NCI-H460 (cell line): ENCODE data around the gene TLE7. TPM values are rescaled to one million over a fixed set of nuclear protein-coding genes. Genes with fewer than 3 reads are reported as not detected.

Experiments
- DNase-seq: peaks from one replicate; pipeline ENCODE4 v3.0.0-alpha.2; 2016; ENCODE audit warnings: low read depth; ENCODE audit errors: extremely low read depth
- polyA plus RNA-seq: library from polyadenylated mRNA; depleted of rRNA; stranded (reverse); fragments of >200 nt; gene quantifications from 2 replicates; pipeline ENCODE4 v1.2.3, GENCODE V29; 2014; cell fraction: nucleus; rRNA removed
- total RNA-seq: library from RNA; depleted of rRNA; stranded (reverse); fragments of >200 nt; shearing (Covaris generic); gene quantifications from 2 replicates; pipeline ENCODE4 v1.2.3, GENCODE V29; 2014; rRNA removed

TLE7 gene
- not detected in 2 replicates for total RNA-seq
- polyA plus RNA-seq = not detected in 2 replicates

DNA sequence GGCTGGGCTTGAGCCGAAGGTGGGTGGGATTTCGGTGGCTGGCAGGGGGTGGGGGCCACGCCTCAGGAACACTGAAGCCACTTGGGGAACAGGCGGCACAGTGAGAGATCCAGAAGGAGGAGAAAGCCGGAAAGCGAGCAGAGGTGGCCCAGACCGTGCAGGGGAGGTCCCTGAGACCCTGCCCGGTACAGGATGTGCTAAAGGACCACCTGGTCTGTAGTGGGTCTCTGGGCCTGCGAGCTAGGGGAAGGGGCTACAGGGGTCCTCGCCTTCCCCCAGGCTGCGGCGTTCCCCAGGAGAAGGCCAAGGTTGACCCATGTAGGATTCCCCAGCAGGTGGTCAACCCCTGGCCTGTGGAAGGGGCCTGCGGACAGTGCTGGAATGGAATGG, at the start of gene TLE7:
Gene TLE7 (minus strand): TSS at position 4 of the 390 bp plus-strand sequence. CDS start 8,730 bp downstream, outside the sequence.
- no peak for DNase-seq

DNA sequence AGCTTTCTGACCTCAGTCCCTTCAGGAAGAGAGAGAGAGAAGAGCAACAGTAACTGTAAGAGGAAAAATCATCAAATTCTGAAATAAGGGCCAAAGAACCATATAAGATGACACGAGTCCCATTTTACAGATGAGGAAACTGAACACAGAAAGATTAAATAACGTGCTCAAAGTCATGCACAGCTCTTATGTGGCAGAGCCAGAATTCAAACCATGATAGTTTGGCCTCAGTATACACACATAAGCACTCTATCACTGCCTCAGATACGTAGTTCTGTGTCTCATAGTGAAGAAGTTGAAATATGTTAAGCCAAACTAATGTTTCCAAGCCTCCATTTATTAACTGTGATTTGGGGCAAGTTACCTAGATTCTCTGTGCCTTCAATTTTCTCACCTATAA, 49.2 kb upstream of the TLE7 start:
- no peak for DNase-seq

DNA sequence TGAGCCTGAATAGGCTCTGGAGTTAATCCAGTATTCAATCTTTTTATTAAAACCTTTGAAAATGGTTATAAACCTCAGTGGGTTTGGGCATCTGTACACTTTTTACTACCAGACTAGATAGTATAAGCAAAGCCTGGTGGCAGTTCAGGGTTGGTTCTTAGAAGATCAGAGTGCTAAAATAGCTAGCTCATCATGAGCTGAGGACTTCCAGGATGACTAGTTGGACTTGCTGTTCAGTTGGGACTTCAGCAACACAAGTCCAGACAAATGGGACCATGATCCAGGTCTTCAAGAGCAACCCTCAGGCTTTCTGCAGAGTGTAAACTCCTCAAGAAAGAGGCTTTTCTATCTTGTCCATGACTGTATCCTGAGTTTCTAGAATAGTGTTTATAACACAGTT, 48.5 kb upstream of the TLE7 start:
- DNase-seq = no peak

DNA sequence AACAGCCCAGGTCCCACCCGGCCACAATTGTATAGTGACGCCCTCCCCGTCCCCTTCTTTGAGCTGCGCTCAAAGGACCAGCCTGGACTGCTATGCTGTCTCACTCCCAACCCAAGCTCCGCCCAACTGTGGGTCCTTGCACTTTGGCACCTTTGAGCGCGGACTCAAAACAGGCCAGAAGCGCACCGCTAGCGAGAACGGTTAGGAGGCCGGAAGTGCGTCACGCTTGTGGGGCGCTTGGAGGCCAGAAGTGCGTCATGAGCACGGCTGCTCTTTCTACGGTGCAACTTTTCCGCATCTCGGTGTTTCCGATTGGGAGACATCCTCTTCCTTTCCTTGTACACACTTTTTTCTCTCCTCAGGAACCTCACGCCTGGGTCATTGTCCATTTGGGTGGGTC, 47.3 kb upstream of the TLE7 start, which contains the start of gene ZNF19:
Gene ZNF19 (minus strand): TSS at position 203 of the 400 bp plus-strand sequence. CDS start 7,210 bp downstream, outside the sequence.
- no peak for DNase-seq

DNA sequence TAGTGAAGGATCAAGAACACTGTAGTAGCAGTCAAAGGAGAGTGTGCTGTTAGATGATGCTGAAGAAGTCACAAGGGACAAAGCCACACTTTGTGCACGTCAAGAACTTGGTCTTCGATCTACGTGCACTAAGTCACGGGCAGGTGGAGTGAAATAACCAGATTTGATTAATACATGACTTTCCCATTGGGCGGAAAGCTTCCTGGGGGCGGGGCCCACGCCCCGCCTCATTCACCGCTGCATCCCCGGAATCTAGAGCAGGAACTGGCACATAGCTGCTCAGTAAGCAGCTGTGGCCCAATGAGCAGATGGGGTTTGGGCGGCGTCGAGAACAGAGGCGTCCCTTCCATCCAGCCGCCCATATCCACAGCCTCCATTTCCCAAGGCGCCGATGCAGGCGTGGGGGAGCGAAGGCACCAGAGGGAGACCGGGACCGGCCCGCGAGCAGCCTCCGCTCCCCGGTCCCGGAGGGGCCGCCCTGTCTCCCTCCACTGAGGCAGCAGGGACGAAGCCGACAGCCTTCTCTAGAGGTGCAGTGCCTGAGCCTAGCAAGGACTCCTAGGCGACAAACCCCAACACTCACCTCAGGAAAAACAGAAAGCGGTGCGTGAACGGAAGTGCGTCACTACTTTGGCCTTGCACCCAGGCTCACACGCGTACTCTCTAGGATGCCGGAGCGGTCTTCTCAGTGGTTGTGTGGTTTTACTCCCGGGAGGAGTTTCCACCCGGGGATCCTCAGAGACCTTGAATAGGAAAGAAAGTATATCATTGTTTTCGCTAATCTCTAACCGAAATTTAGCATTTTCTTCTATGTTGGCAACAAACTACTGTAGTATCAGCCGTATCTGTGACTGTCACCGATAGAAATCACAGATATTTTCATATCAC, 42.4 kb upstream of the TLE7 start:
- DNase-seq = peak; percentile 84

DNA sequence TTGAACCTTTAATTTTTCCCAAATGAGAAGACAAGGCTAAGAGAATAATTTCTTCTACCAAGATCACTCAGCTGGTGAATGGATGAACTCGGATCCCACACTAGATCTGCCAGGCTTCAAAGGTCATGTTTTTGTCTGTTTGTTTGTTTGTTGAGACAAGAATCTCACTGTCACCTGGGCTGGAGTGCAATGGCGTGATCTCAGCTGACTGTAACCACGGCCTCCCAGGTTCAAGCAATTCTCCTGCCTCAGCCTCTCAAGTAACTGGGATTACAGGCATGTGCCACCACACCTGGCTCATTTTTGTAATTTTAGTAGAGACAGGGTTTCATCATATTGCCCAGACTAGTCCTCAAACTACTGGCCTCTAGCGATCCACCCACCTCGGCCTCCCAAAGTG, 40.7 kb upstream of the TLE7 start:
- no peak for DNase-seq

DNA sequence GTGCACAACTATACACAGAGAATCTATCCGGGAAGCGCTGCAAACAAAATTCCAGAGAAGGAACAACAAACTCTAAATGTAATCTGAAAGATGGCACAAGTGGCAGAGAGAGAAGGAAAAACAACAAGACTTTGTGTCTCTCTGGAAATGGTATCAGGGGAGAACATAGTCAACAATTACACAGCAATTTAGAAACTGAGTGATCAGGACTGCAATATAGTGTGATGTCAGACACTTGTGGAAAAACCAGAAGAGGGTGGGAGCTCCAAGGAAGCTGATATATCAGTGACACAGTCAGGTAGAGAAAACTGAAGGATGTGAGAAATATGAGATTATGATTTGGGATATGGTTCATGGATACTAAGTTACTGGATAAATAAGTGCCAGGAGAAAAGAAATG, 39.1 kb upstream of the TLE7 start:
- no peak for DNase-seq

DNA sequence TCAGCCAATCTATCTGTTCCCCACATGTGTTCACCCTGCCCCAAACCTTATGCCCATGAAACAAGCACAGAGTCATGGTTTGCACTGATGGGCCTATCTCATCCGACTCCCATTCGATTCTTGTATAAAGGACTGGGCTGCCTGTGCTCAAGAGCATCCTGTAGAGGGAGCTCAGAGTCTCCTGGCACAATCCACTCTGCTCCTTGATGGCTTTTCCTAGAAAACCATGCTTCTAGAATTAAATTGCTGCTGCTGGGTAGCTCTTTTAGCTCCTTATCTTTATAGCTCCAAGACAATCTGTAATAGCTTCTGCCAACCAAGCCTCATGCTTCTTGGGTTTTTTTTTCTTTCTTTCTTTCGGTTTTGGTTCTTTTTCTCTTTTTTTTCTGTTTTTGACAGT, 37.6 kb upstream of the TLE7 start:
- peak; percentile 30 for DNase-seq

DNA sequence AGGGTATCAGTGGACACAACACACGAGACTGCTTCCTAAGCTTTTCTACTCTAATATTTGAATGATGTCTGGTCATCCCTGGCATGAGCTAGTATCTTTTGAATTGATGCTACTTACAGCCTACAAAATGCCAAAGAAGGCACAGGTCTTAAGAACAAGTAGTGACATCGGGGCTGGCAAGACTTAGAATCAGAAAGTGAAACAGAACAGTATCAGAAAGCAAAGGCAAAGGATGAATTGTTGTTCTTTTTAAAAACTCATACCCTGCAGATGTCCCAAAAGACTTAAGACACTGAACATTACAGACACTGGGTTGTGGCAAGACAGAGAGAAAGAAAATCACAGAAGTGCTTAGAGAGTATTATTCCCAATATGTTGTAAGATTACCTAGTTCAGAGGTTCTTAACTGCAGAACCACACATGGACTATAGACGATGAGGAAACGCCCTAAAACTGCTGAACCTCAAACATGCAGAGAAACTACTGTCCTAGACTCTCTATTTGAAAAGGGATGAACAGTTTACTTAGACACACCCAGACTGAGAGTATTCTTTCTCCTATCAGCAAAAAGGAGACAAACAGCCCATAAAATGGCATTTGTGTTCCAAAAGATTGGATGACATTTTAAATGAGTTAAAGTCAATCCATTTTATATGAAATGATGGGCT, 34.7 kb upstream of the TLE7 start:
- no peak for DNase-seq

DNA sequence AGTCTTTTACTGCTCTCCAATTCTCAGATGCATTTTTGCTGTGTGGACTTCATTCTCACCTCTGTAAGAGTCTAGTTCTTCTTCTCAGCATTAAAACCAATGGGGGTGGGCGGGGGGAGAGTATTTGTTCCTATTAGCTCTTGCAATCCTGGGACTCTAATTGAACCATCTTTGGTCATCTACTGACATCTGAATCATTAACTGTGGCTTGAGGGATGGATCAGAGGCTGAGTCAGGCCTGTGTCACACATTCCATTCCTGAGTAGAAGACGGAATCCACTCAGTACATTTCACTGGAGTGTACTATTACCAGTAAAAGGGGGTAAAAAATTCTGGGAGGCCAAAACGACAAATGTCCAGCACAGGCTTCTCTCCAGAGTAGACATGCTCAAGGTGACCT, 33.0 kb upstream of the TLE7 start:
- no peak for DNase-seq

DNA sequence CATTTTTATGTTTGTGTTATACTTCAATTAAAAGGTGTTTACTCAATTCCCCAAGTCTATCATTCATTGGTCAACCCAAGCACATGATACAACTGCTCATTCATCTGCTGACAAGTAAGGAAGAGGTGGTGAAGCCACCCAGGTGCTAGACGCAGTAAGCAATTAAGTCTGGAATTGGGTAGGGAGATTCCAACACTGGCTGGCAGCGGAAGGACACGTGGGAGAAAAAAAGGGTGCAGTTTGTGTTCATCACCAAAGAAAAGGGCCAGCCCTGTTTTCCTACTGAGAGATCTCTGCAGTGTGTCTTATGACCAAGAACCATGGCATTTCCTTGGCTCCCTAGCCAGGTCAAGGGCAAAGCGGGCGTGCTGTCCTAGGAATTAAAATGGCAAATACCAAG, 32.0 kb upstream of the TLE7 start:
- no peak for DNase-seq

DNA sequence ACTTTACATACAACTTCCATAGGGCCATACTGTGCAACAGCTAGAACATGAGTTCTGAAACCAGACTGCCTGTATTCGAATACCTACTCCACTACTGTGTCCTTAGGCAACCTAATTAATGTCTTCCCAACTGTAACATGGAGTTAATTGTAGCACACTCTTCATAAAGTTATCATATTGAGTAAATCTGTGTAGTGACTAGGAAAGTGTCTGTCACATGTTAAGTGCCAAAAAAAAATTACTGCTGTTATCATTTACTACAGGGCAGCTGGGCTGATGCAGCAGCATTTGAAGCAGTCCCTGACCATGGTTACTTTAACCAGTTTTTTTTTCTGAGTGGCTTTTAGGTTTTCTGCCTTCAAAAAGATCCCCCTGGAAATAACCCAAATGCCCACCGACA, 31.1 kb upstream of the TLE7 start:
- no peak for DNase-seq

DNA sequence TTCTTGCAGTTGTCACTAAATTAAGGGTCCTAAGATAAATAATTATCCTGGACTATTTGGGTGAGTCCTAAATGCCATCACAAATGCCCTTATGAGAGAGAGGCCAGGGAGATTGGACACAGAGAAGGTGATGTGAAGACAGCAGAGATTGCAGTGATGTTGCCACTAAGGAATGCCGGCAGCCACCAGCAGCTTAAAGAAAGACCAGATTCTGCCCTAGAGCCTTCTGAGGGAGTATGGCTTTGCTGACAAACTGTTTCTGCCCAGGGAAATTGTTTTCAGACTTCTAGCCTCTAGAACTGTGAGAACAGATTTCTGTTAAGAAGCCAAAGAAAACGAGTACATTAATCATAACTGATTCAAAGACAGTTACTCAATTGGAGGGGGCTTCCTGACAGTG, 30.2 kb upstream of the TLE7 start:
- DNase-seq = no peak

DNA sequence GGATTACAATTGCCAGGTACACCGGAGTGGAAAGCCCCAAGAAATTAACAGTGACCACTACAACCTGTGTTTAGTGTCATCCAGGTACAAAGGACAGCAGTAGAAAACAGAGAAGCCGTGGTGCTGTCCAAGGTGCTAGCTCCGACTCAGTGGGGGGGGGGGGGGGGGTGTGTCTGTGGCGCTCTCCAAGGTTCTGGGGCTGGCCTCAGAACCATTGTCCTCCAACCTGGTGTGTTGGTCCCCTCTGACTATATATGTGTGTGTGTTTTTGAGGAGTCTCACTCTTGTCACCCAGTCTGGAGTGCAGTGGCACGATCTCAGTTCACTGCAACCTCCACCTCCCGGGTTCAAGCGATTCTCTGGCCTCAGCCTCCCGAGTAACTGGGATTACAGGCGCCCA, 26.0 kb upstream of the TLE7 start:
- peak; percentile 32 for DNase-seq

DNA sequence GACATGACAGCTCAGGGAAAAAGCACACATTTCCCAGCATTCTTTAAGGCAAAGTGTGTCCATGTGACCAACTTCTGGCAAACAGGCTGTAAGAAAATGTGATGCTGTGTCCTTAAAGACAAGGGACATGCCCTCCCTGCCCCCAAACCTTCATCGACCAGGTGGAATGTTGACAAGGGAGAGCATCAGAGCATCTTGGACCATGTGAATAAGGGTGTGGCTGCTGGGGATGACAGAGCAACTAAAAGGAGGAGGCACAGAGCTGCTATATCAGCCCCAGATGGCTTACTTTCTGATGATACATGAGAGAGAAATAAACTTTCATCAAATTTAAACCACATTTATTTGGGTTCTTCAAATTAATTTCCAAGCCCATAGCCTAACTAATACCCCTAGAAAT, 22.4 kb upstream of the TLE7 start:
- DNase-seq = no peak

DNA sequence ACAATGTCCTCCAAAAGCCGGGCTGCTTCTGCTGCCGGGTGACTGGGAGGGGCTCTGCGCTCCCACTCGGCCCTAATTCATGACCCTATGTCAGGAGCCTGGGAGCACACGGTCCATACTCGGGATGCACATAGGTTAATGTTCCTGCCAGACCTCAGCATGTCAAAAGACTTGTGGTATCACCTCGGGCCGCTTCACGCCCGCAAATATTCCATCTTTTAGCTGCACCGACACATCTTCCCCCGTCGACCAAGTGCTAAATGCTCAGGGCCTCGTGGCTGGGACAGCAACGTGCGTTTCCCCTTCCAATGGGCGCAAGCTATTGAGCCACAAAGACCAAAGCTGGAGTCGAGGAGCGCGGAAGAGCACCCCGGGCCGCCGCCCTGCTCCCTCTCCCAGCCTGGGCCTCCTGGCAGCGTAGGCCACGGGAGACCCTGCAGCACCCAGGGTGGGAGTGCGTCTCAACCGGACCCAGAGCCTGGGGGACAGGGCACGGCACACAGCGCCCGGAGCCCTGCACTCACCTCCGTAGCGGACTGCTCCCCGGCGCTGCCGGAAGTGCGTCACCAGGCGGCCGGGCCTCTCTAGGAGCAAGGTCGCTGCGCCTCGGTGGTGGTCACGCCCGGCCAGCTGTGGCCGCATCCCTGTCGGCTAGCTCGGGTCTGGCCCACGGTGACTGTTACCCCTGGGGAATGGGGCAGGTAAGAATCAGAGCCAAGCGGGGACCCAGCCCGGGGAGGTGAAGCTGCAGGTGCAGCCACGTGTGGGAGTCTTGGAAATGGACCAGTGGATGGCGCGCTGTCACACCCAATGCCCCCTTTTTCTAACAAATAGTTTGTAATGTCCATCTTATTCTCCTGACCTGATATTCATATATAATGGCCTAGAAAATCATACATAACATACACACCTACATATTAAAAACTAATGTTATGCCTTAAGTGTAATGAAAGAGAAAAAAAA, 20.1 kb upstream of the TLE7 start, which contains the start of gene ZNF23:
Gene ZNF23 (minus strand): TSS at position 562 of the 963 bp plus-strand sequence. CDS start 5,451 bp downstream, outside the sequence.
- DNase-seq = peak; percentile 49

DNA sequence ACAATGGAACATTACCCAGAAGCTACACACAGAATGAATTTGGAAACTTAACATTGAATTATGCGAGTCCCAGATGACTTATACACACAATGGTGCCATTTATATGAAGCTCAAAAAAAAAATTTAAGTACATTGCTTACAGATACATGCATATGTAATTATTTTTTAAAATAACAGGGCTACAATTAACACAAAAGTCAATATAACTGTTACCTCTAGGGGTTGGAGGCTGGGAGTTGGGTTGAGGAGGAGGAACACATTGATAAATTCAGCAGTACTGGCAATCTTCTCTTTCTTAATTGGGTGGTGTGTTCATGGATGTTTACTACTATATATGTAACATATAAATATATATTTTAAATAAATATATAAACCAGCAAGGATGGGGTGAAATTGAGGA, 19.1 kb upstream of the TLE7 start:
- DNase-seq = no peak

DNA sequence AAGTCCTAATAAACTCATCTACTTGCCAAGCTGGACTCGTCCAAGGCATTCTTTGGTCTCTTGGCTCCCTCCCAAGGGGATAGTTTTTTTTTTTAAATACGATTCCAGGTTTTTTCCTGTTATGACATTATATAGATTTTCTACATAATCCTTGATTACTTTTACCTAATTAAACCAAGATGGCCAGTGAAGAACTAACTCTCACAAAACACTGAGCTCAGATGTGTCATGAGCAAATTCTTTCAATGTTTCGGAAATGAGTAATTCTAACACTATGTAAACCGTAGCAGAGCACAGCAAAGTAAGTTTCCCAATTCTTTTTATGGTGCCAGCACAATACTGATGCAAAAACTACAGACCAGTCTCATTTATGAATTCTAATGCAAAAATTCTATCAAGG, 18.4 kb upstream of the TLE7 start:
- no peak for DNase-seq

DNA sequence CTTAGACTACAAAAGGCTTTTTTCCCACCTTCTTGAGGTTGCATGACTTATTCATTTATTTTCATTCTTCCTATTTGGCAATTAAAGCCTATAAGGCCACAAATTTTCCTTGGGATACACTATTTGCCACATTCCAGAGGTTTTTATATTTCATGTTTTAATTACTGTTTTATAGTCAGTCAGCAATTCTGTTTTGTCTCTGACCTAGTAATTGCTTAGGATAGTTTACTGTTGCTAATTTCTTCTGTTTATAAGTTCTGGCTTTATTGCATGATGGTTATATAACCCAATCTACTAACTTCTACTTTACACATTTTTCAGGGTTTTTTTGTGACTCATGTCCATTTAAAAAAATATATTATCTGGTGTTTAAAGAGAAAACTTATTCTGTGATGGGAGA, 17.7 kb upstream of the TLE7 start:
- DNase-seq = no peak

DNA sequence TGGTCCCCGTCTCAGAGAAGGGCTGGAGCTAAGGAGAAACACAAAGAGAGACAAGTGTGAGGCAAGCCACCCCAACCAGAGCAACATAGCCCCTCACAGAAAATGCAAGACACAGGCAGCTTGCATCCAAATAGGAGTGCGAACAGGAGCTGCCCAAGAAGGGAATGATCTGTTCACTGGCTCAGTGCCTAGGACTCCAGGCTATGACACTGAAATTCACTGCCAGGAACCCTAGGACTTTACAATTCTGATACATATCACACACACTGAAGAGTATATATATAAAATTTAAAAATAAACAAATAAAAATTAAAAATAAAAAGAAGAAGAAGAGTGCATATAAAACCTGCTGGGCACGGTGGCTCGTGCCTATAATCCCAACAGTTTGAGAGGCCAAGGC, 14.9 kb upstream of the TLE7 start:
- no peak for DNase-seq

DNA sequence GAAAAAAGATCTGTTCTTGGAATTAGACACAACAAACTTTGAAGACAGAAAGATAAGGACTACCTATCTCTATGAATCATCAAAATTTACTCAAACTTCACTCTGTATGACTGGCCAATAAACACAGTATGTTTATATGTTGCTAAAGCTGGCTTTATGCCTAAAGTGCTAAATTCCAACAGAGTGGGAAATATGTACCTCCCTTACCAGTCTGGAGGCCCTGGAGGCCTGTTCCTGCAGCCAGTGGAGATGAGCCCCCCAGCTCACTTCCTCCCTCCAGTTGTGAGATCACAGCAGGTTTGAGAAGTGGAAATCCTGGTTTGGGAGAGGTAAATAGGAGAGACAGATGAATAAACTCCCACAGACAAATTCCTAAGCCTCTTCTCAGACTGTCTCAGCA, 11.2 kb upstream of the TLE7 start:
- no peak for DNase-seq
